Hematopoietic multipotent progenitor cell treated with erythropoietin and hydrocortisone succinate and interleukin-3 and kit ligand, for 17 days (in vitro differentiated cells): Measurements from ENCODE around the gene MAPK1.
A peak's percentile ranks its signal among the peaks of the same experiment; 100 is the strongest.
"Not testable (repeated sequence)": the region's sequence is repeated elsewhere in the genome, so short reads cannot be mapped to it uniquely, and the experiment has no call there.

Source experiments
- DNase-seq: peaks from one replicate; pipeline ENCODE4 v3.0.0-alpha.2; 2015; ENCODE audit warnings: low spot score

MAPK1 gene

DNA sequence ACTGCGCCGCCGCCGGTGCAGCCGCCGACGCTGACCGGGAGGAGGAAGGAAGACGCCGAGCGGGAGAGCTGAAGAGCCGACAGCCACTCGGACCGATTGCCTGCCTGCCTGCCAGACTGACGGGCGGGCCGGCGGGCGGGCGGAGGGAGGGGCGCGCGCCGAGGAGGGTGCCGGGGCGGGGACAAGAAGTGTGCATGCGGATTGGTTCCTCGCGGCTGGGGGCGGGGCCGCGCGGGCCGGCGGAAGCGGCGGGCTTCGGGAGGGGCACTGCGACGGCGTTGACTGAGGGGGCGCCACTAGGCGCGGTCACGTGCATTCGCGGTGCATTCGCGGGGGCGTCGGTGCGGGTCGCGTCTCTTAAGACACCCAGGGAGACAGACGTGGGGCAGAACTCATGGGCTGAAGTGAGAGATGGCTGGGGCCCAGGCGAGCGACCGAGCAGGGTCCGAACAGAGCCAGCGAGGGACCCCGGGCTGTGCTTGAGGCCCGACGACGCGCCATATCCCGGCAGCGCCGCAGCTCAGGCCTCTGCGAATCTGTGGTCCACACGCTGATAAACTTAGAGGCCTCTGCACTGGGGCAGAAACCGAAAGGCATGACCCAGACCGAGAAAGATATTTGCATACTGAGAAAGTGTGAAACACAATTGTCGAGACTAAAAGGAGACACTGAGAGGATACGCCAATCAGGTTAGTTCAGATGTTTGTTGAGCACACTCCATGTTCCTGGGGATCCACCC, at the start of gene MAPK1:
TSS of gene MAPK1 (minus strand) at position 118 of the 739 bp plus-strand sequence. CDS start 205 bp downstream, outside the sequence.
- DNase-seq: peak; percentile 90

DNA sequence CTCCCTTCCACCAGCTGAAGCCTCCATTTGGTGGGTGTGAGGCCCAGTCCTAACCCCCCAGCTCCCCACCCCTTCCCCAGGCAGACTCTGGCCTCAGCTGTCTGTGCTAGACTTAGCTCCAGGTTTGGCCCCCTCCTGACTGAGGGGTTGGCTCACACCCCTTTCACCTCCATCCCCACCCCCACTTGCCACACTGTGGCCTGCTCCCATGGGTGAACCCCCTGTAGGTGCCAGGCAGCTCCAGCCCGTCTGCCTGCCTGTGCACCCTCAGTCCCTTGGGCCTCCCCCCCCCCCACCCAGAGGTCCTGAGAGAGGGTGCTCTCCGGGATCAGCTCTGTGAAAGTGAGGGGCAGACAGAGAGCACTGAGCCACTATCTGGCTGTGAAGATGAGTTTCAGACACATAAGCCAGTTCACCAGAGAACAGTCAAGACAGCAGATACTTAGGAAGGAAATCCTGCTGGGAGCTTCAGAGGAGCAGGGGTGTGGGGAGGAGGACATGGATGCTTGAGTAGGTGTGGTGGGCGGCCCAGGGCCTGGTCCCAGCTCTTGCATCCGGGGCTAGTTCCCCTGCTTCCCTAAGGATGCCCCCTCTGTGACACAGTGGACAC, 49.0 kb upstream of the MAPK1 start:
- DNase-seq: no peak

DNA sequence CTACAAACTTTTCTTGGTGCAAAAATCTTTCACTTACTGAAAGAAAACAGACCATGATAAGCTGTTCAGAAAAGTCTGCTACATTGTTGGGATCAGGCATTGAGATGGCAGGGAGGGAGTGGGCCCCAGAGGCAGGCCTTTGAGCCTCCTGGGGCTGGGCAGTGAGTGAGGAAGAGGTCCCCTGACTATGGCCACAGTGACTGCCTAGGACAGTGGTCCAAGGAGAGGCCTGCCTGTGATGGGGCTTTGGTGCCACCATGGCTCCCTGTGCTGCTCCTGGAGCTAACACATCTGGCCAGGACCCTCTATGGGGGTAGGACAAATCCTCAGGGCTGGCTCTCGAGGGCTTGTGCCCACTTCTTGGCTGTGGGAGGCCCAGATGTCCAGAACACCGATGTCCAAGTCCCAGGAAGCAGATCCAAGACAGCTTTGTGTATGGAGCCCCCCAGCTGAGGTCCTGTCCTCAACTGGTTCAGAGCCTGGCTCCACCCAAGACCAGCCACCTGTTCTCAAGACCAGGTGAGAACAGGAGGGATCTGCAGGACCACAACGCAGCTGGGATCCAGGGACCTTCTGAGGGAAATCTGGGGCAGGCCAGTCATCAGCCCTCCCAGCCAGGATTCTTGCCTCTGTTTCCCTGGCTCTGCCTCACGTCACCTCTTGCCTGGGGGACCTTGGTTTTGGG, 48.3 kb upstream of the MAPK1 start:
- DNase-seq: no peak

DNA sequence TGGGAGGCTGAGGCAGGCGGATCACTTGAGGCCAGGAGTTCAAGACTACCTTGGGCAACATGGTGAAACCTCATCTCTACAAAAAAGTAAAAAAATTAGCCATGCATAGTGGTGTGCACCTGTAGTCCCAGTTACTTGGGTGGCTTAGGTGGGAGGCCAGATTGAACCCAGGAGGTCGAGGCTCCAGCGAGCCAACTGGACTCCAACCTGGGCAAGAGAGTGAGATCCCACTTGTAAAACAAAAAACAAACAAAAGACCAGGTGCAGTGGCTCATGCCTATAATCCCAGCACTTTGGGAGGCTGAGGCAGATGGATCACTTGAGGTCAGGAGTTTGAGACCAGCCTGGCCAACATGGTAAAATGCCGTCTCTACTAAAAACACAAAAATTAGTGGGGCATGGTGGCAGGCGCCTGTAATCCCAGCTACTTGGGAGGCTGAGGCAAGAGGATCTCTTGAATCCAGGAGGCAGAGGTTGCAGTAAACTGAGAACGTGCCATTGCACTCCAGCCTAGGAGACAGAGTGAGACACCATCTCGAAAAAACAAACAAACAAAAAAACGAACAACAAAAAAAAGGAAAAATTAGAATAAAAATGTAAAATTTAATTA, 46.7 kb upstream of the MAPK1 start:
- not testable (repeated sequence) for DNase-seq

DNA sequence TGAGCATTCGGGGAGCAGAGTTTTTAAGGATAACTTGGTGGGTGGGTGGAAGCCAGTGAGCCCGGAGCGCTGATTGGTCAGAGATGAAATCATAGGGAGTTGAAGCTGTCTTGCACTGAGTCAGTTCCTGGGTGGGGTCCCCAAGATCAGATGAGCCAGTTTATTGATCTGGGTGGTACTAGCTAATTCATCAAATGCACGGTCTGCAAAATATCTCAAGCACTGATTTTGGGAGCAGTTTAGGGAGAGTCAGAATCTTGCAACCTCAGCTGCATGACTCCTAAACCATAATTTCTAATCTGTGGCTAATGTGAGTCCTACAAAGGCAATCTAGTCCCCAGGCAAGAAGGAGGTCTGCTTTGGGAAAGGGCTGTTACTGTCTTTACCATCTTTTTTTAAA, 42.9 kb upstream of the MAPK1 start:
- DNase-seq: not testable (repeated sequence)

DNA sequence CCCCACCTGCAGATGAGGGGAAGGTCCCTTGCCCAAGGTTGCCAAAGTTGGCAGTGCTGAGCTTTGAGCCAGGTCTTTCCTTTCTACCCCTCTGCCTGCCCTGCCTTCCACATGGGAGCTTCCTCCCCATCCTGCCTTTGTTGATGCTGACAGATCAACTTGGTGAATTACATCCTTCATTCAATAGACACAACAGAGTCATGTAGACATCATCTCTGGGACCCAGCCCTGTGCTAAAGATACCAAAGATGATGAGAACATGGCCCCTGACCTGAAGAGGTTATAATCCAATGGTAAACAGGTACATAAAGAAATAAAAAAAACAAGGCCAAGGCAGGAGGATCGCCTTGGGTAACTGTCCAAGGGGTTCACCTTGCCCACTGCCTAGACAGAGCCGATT, 42.4 kb upstream of the MAPK1 start:
- DNase-seq: no peak

DNA sequence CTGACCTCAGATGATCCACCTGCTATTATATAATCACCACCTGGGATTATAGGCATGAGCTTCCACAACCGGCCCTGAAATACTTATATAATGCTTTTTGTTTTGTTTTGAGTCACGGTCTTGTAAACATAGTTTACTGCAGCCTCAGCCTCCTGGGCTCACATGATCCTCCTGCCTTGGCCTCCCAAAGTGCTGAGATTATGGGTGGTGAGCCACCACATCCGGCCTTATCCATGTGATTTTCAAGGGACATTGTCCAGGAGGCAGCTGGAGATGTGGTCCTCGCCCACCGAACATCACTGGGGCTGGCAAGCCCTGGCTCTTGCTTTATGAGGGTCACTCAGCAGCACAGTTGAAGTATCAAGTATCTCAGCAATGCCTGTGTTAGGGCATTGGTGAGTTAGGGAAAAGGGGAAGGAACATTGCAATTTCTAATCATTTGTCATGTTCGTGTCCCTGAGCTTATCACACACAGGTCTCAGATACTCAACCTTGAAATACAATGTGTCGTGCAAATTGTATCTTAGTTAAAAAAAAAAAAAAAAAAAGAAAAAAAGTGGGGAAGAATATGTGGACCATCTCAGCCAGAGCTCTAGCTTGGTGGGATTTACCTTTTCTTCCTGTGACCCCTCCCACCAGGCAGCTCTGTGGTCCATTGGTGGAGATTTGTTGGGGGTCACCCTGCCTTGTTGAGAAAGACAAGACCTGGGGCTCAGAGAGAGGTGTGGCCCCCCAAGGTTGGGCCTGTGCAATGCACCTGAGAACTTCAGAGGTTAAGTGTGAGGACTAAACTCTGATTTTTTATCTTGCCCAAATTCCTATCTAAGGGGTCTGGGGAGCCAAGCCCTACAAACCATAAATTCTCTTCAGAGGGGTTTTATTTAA, 40.4 kb upstream of the MAPK1 start:
- no peak for DNase-seq

DNA sequence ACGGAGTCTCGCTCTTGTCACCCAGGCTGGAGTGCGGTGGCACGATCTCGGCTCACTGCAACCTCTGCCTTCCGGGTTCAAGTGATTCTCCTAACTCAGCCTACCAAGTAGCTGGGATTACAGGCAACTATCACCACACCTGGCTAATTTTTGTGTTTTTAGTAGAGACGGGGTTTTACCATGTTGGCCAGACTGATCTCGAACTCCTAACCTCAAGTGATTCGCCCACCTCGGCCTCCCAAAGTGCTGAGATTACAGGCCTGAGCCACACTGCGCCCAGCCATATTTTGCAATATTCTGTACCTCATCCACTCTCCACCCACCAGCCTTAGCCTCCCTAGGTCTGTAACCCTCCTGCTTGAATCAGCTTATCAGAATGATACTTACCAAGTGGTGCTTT, 37.8 kb upstream of the MAPK1 start:
- not testable (repeated sequence) for DNase-seq

DNA sequence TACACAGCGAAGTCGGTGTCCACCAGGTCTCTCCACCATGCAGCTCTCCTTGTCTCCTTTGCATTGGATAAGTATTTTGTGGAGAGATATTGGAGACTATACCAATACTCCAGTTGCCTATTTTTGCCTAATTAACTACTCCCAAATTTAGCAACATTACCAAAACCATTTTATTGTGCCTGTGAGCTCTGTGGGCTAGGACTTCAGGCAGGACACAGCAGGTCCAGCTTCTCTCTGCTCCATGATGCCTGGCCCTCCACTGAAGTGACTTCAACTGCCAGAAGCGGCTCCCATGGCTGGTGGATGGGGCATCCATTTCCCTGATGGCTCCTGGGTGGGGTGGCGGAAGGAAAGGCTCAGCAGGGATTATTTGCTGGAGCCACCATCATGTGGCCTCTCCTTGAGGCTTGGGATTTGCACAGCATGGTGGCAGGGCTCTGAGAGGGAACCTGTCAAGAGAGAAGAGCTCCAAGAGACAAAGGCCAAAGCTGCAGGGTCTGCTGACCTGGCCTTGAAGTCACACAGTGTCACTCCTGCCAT, 36.9 kb upstream of the MAPK1 start:
- DNase-seq: no peak

DNA sequence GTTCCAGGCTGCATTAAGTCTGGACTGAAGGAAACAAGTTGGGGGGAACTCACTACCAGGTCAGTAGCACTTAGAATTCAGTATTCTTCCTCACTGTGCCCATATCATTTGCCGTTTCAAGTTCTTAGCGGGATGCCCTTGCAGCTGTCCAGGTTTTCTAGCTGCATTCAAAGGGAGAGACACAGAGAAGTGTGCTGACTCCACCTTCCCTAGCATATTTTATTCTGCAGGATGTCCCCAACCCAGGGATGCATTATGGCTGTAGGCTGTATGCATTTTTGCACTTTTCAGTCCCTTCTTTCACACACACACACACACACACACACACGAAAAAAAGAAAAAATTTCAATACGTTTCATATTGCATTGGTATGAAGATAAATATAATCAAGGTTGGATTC, 35.8 kb upstream of the MAPK1 start:
- no peak for DNase-seq

DNA sequence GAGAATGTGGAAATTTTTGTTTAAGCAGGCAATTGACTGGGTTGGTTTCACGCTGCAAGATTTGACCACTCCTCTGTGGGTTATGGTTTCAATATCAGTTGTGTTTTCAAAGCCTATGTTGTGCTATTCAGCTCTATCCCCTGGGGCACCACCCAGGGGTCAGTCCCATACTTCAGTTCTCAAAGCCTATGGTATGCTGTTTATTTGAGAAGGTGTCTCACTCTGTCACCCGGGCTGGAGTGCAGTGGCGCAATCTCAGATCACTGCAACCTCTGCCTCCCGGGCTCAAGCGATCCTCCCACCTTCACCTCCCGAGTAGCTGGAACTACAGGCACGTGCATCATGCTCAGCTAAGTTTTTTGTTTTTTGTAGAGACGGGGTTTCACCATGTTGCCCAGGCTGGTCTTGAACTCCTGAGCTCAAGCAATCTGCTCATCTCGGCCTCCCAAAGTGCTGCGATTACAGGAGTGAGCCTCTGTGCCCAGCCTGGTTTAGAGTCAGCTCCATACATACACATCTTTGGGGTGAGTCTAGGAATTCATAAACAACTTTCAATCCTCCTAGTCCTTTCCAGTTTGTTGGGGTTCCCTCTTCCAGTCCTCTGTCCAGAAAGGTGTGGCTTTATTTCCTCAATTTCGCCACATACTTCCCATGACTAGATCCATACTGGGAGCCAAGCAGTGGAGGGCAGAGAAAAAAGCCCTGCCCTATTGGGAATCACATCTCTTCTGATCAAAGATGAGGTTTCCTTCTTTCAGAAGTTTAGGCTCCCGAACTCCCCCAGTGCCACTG, 35.0 kb upstream of the MAPK1 start:
- no peak for DNase-seq

DNA sequence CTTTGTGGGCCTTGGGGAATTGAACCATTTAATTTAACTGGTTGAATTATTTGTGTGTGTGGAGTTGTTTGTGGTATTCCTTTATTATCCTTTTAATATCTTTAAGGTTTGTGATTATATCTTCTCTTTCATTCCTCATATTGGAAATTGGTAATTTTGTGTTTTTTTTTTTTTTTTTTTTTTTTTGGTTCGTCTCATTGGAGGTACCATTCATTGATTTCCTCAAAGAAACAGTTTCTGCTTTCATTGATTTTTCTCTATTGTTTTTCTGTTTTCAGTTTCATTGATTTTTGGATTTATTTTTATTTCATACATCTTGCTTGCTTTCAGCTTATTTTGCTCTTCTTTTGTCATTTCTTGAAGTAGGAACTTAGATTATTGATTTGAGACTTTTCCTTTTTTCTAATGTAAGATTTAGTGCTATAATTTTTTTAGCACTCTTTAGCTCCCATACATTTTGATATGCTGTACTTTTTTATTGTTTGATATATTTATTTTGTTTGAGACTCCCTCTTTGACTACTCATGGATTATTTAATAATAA, 31.0 kb upstream of the MAPK1 start:
- DNase-seq: no peak

DNA sequence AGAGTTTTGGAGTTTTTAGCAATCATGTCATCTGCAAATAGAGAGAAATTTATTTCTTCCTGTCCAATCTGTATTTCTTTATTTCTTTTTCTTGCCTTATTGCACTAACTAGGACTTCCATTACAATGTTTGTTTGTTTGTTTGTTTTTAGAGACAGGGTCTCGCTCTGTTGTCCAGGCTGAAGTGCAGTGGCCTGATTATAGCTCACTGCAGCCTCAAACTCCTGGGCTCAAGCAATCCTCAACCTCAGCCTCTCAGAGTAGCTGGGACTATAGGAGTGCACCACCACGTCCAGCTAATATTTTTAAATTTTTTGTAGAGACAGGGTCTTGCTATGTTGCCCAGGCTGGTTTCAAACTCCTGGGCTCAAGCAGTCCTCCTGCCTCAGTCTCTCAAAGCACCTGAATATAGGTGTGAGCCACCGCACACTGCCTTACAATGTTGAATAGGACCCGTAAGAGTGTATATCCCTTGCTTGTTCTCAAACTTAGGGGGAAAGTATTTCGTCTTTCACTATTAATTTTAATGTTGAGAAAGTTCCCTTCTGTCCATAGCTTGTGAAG, 29.6 kb upstream of the MAPK1 start:
- no peak for DNase-seq

DNA sequence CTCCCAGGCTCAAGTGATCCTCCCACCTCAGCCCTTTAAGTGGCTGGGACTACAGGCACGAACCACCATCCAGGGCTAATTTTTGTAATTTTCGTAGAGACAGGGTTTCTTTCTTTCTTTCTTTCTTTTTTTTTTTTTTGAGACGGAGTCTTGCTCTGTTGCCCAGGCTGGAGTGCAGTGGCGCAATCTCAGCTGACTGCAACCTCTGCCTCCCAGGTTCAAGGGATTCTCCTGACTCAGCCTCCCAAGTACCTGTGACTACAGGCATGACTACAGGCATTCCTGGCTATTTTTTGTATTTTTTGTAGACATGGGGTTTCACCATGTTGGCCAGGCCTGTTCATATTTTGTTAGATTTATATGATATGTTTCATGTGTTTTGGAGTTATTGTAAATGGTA, 28.8 kb upstream of the MAPK1 start:
- DNase-seq: not testable (repeated sequence)

DNA sequence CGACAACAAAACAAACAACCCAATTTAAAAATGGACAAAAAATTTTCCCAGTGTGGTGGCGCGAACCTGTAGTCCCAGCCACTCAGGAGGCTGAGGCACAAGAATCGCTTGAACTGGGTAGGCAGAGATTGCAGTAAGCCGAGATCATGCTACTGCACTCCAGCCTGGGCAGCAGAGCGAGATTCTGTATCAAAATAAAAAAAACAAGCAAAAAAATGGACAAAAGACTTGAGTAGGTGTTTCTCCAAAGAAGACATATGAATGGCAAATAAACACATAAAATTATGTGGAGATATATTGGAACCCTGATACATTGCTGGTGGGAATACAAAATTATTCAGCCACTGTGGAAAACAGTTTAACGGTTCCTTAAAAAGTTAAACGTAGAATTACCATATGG, 27.4 kb upstream of the MAPK1 start:
- no peak for DNase-seq

DNA sequence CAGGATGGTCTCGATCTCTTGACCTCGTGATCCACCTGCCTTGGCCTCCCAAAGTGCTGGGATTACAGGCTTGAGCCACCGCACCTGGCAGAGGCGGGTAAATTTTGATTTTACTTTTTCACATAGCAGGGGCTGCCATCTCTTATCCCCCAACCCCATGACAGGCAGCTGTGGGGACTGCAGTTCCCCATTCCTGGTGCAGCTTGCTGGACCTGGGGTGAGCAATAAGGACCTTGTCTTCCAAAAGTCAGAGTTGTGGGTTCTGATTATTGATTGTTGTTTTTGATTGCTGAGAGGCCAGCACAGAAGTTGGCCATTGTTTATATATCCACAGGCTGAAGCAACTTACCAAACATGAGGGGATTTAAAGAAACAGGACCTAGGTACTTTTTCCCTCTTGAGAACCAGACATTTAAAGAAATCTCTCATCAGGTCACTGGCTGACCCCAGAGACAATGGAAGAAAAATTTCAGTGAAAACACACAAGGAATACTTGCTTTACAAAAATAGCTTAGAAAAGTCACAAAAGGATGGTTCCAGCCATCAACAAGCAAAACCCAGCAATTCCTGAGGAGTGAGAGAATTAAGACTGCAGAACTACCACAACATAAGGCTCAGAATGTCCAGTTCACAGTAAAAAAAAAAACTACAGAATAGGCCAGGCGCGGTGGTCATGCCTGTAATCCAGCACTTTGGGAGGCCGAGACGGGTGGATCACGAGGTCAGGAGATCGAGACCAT, 22.0 kb upstream of the MAPK1 start:
- DNase-seq: no peak

DNA sequence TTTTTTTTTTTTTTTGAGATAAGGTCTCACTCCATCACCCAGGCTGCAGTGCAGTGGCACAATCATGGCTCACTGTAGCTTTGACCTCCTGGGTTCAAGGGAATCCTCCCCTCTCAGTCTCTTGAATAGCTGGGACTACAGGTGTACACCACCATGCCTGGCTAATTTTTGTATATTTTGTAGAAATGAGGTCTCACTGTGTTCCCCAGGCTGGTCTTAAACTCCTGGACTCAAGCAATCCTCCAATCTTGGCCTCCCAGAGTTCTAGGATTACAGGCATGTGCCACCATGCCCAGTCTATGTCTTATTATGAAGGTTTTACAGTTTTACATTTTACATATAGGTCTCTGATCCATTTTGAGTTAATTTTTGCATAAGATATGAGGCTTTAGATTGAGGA, 20.4 kb upstream of the MAPK1 start:
- no peak for DNase-seq

DNA sequence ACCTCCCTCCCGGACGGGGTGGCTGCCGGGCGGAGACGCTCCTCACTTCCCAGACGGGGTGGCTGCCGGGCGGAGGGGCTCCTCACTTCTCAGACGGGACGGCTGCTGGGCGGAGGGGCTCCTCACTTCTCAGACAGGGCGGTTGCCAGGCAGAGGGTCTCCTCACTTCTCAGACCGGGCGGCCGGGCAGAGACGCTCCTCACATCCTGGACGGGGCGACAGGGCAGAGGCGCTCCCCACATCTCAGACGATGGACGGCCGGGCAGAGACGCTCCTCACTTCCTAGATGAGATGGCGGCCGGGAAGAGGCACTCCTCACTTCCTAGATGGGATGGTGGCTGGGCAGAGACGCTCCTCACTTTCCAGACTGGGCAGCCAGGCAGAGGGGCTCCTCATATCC, 16.5 kb upstream of the MAPK1 start:
- DNase-seq: not testable (repeated sequence)

DNA sequence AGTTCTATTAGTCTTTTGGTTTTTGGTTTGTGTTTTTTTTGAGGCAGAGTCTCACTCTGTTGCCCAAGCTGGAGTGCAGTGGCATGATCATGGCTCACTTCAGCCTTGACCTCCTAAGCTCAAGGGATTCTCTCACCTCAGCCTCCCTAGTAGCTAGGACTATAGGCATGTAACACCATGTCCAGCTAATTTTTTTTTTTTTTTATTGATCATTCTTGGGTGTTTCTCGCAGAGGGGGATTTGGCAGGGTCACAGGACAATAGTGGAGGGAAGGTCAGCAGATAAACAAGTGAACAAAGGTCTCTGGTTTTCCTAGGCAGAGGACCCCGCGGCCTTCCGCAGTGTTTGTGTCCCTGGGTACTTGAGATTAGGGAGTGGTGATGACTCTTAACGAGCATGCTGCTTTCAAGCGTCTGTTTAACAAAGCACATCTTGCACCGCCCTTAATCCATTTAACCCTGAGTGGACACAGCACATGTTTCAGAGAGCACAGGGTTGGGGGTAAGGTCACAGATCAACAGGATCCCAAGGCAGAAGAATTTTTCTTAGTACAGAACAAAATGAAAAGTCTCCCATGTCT, 15.4 kb upstream of the MAPK1 start:
- not testable (repeated sequence) for DNase-seq
